Caco-2 (cell line): ENCODE data around the gene CDK17. TPM values are rescaled to one million over a fixed set of nuclear protein-coding genes. Genes with fewer than 3 reads are reported as not detected.

Source experiments
- BruUV-seq: library from RNA; stranded (reverse); fragments of 400-500 nt; replicated peaks from 2 replicates; lab custom pipeline; 2021; lab: Mats Ljungman, UMichigan
- CTCF ChIA-PET: fragments of 300-600 bp; sonication (Branson Sonifier 250); formaldehyde crosslinking; loops from one replicate; lab custom pipeline; 2022; ENCODE audit warnings: antibody characterized with exemption; lab: Charles Lee
- POLR2A ChIA-PET: fragments of 300-600 bp; sonication (Branson Sonifier 250); formaldehyde crosslinking; loops from one replicate; lab custom pipeline; 2022; ENCODE audit warnings: antibody characterized with exemption; lab: Charles Lee
- DNase-seq, 2 experiments: peaks; one replicate each; pipeline versions ENCODE4 v3.0.0 to v3.0.0-alpha.2; 2020 to 2022
- H3K27me3 ChIP-seq: replicated peaks from 2 replicates; pipeline ENCODE4 v1.6.0; 2011; ENCODE audit warnings: low read length; ENCODE audit not compliant: control insufficient read depth, insufficient read depth
- H3K36me3 ChIP-seq: 2 replicates; pipeline ENCODE4 v1.5.1; 2011; ENCODE audit warnings: low read length; ENCODE audit not compliant: control insufficient read depth, insufficient read depth
- H3K4me1 ChIP-seq: fragments of 250-450 bp; sonication (Bioruptor Pico); 2 replicates; pipeline ENCODE4 v1.5.1; 2020; ENCODE audit warnings: mild to moderate bottlenecking
- H3K4me3 ChIP-seq: 2 replicates; pipeline ENCODE4 v1.5.1; 2011; ENCODE audit warnings: low read depth, mild to moderate bottlenecking, control low read depth, low read length
- H3K9me3 ChIP-seq: fragments of 250-450 bp; sonication (Bioruptor Pico); 2 replicates; pipeline ENCODE4 v1.5.1; 2020; ENCODE audit warnings: mild to moderate bottlenecking, moderate library complexity
- H3K27ac Mint-ChIP-seq: one replicate; pipeline ENCODE4 v1.8.0; 2022; ENCODE audit warnings: mixed read lengths; ENCODE audit not compliant: unreplicated experiment
- H3K27me3 Mint-ChIP-seq: one replicate; pipeline ENCODE4 v1.8.0; 2022; ENCODE audit warnings: mixed read lengths; ENCODE audit not compliant: insufficient read depth, unreplicated experiment
- H3K36me3 Mint-ChIP-seq: one replicate; pipeline ENCODE4 v1.8.0; 2022; ENCODE audit warnings: mild to moderate bottlenecking, mixed read lengths; ENCODE audit not compliant: insufficient read depth, unreplicated experiment
- H3K4me1 Mint-ChIP-seq: one replicate; pipeline ENCODE4 v1.8.0; 2022; ENCODE audit warnings: low read depth, mixed read lengths; ENCODE audit not compliant: unreplicated experiment
- H3K4me3 Mint-ChIP-seq: one replicate; pipeline ENCODE4 v1.8.0; 2022; ENCODE audit warnings: mild to moderate bottlenecking, moderate library complexity, mixed read lengths; ENCODE audit not compliant: unreplicated experiment
- H3K9me3 Mint-ChIP-seq: one replicate; pipeline ENCODE4 v1.8.0; 2022; ENCODE audit warnings: mixed read lengths; ENCODE audit not compliant: unreplicated experiment
- intact Hi-C: fragments of 100-400 bp; cut with micrococcal nuclease; formaldehyde crosslinking; loops from one replicate; pipeline ENCODE4 v1.10.0; 2022; ENCODE audit not compliant: unreplicated experiment
- total RNA-seq: library from RNA; stranded (reverse); gene quantifications from 2 replicates; pipeline ENCODE4 v1.2.3, GENCODE V29; 2022
- TF ChIP-seq, protein P1 (sequence below), 2 experiments: fragments of 200-600 bp in 1 of 2; IDR thresholded peaks; 1 replicate in 1 of 2; 2 replicates in 1 of 2; pipeline versions ENCODE4 v1.5.1 to v1.8.0; 2011 to 2022; ENCODE audit warnings: antibody characterized with exemption in 1 of 2, control low read depth in 1 of 2, inconsistent platforms in 1 of 2, low read depth in 1 of 2, low read length in 1 of 2, mild to moderate bottlenecking in 1 of 2, moderate library complexity in 1 of 2; ENCODE audit not compliant: insufficient read depth in 1 of 2, severe bottlenecking in 1 of 2, unreplicated experiment in 1 of 2

The CDK17 gene
- total RNA-seq, 1 experiment from 2014 or later, result 11.7 TPM

DNA sequence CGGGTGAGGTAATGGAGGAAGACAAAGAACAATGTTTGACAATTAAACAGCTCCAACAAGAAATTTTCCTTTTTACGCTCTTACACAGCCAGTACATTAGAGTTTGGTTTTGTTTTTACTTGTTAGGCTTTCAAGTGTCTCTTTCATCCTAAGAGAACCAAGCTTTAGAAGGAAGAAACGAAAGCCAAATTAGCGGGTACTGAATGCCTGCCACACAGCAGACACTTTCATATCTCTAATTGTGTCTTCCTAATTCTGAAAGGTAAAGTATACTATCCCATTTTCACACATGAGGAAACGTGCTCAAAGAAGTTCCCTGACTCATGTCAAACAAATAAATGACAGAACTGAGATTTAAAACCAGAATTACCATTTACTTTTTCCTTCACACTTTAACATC, 65.0 kb downstream of the CDK17 start:
- Mint-ChIP-seq H3K4me3 (no peak overlapping the region), H3K27me3 (no peaks in the 10 kb centered on the region), H3K27ac (no peak overlapping the region), H3K4me1 (peaks cover 19% of the 10 kb centered on the region), H3K36me3 (peaks cover 4% of the 10 kb centered on the region), H3K9me3 (no peaks in the 10 kb centered on the region)
- TF ChIP-seq, protein P1, sequence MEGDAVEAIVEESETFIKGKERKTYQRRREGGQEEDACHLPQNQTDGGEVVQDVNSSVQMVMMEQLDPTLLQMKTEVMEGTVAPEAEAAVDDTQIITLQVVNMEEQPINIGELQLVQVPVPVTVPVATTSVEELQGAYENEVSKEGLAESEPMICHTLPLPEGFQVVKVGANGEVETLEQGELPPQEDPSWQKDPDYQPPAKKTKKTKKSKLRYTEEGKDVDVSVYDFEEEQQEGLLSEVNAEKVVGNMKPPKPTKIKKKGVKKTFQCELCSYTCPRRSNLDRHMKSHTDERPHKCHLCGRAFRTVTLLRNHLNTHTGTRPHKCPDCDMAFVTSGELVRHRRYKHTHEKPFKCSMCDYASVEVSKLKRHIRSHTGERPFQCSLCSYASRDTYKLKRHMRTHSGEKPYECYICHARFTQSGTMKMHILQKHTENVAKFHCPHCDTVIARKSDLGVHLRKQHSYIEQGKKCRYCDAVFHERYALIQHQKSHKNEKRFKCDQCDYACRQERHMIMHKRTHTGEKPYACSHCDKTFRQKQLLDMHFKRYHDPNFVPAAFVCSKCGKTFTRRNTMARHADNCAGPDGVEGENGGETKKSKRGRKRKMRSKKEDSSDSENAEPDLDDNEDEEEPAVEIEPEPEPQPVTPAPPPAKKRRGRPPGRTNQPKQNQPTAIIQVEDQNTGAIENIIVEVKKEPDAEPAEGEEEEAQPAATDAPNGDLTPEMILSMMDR (IDR thresholded peaks at IDR 0.05; ENCODE audit: insufficient read depth in 1 of 2, low read depth in 1 of 2, low read length in 1 of 2, severe bottlenecking in 1 of 2, unreplicated experiment in 1 of 2), result no peak
- Histone ChIP-seq H3K4me3 (no peak overlapping the region), H3K4me1 (peaks cover 10% of the 10 kb centered on the region), H3K27me3 (no peaks in the 10 kb centered on the region), H3K36me3 (no peaks in the 10 kb centered on the region), H3K9me3 (peaks cover 5% of the 10 kb centered on the region)
- no TSS peak for BruUV-seq
- no peak for DNase-seq
- ChIA-PET CTCF (no interaction called here), POLR2A (no interaction called here)
- intact Hi-C loops, result no loop called here

- no peaks in the 10 kb centered on the region for H3K27me3 ChIP-seq
- H3K9me3 ChIP-seq, result peaks cover 5% of the 10 kb centered on the region
- Mint-ChIP-seq H3K9me3 (no peaks in the 10 kb centered on the region), H3K4me1 (peaks cover 19% of the 10 kb centered on the region), H3K36me3 (peaks cover 4% of the 10 kb centered on the region), H3K27me3 (no peaks in the 10 kb centered on the region), H3K27ac (no peak overlapping the region), H3K4me3 (no peak overlapping the region)
- H3K4me1 ChIP-seq, result peaks cover 10% of the 10 kb centered on the region
- DNase-seq, result no peak
- no peak overlapping the region for H3K4me3 ChIP-seq
- intact Hi-C loops, result no loop called here
- no peaks in the 10 kb centered on the region for H3K36me3 ChIP-seq
- CTCF ChIA-PET, result no interaction called here
- POLR2A ChIA-PET, result no interaction called here
- BruUV-seq, result no TSS peak
- TF ChIP-seq, protein P1 (IDR thresholded peaks at IDR 0.05; ENCODE audit: insufficient read depth in 1 of 2, low read depth in 1 of 2, low read length in 1 of 2, severe bottlenecking in 1 of 2, unreplicated experiment in 1 of 2), result no peak
These were observed 65.7 kb downstream of the CDK17 start for GRCh38 chr12:96334502-96334901.

GRCh38 chr12:96329545-96329944, 70.7 kb downstream of the CDK17 start:
- TF ChIP-seq, protein P1 (IDR thresholded peaks at IDR 0.05; ENCODE audit: insufficient read depth in 1 of 2, low read depth in 1 of 2, low read length in 1 of 2, severe bottlenecking in 1 of 2, unreplicated experiment in 1 of 2), result no peak
- H3K27me3 Mint-ChIP-seq, result no peaks in the 10 kb centered on the region
- ChIA-PET CTCF (interaction anchor here (0.6 kb wide), 1 partner anchor 18 kb away, joined by 3 read pairs; no protein-coding TSS in a partner anchor), POLR2A (no interaction called here)
- DNase-seq, result no peak
- H3K4me1 Mint-ChIP-seq, result no peaks in the 10 kb centered on the region
- Histone ChIP-seq H3K4me3 (no peak overlapping the region), H3K27me3 (no peaks in the 10 kb centered on the region), H3K9me3 (no peaks in the 10 kb centered on the region), H3K4me1 (no peaks in the 10 kb centered on the region), H3K36me3 (no peaks in the 10 kb centered on the region)
- no TSS peak for BruUV-seq
- no peaks in the 10 kb centered on the region for H3K9me3 Mint-ChIP-seq
- intact Hi-C loops, result no loop called here
- no peaks in the 10 kb centered on the region for H3K36me3 Mint-ChIP-seq
- H3K4me3 Mint-ChIP-seq, result no peak overlapping the region
- H3K27ac Mint-ChIP-seq, result no peak overlapping the region
